ENCODE measurements around the gene EYA3. TPM values are rescaled to one million over a fixed set of nuclear protein-coding genes. Genes with fewer than 3 reads are reported as not detected.

EYA3 gene
- polyA plus RNA-seq, 3 donors = 51.8 to 56.4 (median 54.6) TPM

DNA sequence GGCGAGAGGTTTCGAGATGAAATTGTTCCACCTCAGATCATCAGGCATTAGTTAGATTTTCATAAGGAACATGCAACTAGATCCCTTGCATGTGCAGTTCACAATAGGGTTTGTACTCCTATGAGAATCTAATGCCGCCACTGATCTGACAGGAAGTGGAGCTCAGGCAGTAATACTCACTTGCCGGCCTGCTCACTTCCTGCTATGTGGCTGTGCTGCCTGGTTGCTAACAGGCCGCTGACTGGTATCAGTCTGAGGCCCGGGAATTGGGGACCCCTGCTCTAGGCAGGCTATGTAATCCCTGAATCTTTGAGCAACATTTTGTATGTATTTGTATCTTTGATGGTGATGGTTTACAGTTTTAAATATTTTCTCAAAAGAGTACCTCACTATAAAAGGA is 96.1 kb downstream of the EYA3 start:
- no peak for DNase-seq (ENCODE audit: extremely low read depth in 1 of 11, low read depth in 9 of 11, low spot score in 4 of 11)

DNA sequence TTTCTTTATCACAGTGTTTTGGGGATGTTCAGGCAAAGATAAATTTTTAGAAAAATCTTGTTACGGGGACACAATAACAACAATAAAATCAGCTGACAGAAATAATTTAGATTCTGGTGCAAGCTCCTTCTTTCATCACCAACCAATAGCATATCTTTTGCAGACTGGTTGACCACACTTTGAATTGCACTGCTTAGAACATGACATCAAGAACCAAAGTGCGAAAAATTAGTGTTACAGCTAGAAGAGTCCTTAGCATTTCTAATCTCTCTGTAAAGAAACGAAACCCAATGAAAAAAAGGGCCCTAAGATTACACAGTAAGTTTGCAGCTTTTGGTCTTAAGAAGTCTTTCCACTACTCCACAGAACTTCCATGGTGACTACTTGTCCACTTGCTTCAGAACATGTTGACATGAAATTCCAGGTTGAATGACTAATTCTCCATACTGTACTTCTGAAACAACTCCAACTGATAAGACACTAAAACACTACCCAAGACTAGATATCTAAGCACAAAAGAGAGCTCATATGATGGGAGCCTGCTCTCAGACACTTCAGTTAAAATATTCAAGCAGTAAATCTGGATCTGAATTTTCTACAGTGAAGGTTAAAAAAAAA is 97.4 kb downstream of the EYA3 start:
- no peak for DNase-seq (ENCODE audit: extremely low read depth in 1 of 11, low read depth in 9 of 11, low spot score in 4 of 11)

DNA sequence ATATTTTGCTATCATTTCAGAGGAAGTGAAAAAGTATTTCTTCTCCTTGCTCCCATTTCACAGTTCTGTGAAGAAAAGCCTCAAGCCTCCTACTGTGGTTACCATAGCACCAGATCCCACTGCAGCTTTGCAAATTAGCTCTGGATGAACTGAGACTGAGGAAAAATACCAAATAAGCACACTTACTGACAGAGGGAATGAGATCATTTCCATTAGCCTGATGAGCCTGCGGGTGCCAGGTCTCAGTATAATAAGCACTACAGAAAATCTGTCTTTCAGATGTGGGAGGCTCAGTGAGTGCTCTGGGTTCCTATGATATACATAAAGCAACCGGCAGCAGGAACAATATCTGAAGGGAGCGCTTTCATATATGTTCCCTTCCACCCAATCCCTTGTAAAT is 107.3 kb downstream of the EYA3 start:
- DNase-seq (ENCODE audit: extremely low read depth in 1 of 11, low read depth in 9 of 11, low spot score in 4 of 11) = no peak

DNA sequence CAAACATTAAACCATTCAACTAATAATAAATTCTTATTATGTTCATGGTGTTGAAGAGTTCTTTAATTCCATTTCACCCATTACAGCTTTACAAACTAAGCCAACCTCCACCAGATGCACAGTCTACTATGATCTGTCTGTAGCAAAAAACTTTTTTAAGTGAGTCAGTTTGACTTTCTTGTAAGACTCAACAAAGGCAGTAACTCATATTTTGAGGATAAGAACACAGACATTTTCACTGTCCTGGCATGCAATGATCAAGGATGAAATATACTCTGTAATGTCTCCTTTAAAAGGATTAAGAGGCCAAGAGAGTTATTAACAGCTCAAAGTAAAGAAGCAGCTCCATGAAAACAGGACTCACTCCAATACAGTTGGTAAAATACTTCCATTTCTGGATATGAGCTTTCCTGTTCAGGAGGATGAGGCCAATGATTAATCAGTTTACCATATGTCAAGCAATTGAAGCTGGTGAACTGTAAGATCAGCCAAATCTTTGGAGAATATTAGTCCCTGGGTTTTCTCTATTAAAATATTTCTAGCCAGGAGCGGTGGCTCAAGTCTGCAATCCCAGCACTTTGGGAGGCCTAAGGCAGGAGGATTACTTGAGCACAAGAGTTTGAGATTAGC is 108.1 kb downstream of the EYA3 start:
- no peak for DNase-seq (ENCODE audit: extremely low read depth in 1 of 11, low read depth in 9 of 11, low spot score in 4 of 11)

DNA sequence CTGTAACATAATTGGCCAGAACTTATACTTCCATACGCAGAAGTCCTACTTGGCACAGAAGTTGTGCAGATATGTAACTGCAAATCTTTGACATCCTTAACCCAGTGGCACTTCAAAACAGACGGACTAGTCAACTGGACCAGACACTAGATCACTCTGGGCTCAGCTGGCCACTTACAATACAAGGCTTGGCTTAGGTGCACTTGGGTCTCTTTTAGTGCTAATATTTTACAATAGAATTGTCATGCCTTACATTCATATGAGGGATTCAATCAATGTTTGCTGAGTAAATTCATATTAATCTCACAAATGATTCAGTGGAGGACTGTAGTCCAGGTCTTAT is 108.6 kb downstream of the EYA3 start:
- no peak for DNase-seq (ENCODE audit: extremely low read depth in 1 of 11, low read depth in 9 of 11, low spot score in 4 of 11)

DNA sequence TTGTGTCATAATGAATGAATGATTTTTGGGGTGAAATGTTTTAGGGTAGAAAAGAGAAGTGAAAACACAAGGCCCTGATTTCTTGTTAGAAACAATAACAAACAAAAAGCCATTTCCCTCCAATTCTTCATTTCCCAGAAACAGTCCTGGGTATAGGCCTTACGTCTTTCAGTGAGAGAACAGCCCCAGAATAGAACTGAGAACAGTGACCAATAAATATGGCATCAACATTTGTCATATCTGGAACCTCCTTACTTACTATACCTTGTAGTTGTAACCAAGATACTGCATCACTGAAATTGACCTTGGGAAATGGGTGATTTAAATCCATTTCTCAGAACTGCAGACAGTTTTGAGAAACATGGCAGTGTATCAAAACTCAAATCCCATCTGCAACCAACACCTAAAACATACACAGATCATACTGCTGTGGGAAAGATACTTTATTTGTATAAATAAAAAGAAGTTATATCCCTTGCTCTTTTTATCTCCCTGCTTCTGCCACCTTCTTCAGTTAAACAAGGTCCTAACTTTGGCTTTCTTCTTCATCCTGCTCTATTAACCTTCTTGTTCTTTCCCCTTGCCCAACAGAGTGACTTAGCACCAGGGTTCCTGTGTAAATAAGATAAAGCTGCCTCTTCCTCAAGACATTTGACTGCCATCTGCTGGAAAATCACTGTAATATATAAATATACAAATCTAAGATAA is 109.1 kb downstream of the EYA3 start:
- peak in 7 of 11 donors; percentile 8 to 30 (median 23) for DNase-seq (ENCODE audit: extremely low read depth in 1 of 11, low read depth in 9 of 11, low spot score in 4 of 11)

DNA sequence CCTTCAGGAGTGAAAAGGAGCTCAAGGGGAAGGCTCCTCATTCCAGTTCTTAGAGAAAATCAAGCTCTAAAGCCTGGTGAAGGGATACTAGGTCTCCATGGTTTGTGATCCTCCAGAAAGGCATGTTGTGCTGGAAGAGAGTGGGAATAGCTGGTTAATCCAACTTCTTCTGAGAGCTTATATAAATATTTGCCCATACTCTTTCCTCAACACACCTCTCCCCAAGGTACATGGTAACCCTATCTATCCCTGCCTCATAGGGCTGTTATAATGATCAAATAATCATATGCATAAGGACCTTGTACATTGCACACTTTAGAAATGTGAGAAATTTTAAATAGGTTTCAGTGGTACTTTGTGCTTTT is 114.0 kb downstream of the EYA3 start:
- no peak for DNase-seq (ENCODE audit: extremely low read depth in 1 of 11, low read depth in 9 of 11, low spot score in 4 of 11)

DNA sequence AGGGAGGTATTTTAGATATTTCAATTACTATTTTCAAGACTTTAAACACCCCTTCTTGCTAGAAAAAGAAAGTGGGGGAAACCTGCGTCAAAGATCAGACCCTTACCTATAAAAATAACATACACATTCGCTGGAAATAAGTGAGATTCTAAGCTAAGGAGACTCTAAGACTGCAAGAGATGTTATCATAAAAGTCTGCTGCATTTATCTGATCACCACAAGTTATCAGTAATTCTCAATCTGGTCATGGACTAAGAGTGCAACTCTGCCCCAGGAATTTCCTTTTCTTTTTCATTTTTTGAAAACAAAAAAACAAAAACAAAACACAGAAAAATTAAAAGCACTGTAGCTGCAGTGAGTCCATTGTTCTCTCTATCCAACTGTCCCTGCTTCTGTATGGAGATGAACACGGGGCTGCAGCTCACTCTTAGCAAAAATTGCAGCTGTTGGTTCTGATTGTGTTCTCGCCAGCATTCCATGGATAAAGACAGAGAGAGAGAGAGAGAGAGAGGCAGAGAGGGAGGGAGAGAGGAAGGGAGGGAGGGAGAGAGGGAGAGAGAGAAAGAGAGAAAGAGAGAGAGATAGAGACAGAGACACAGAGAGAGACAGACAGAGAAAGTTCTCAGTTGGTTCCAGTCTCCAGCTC is 114.5 kb downstream of the EYA3 start:
- no peak for DNase-seq (ENCODE audit: extremely low read depth in 1 of 11, low read depth in 9 of 11, low spot score in 4 of 11)

DNA sequence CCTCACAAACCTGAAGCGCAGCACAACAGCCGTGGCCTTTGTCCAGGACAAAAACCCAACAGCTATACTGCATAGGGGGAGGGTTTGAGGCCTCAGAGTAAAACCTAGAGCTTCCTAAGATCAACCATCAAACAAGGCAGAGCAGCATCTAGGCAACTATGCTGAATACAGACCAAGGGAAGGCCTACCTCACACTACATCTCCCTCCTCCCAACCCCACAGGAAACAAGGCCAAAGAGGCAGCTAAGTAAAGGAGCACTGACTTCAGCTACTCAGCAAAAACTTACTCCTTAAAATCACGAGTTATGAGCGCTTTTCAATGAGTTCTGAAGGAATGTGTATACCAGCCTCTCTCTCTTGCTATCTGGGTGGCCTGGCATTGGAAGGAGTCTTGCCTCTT is 116.3 kb downstream of the EYA3 start:
- DNase-seq (ENCODE audit: extremely low read depth in 1 of 11, low read depth in 9 of 11, low spot score in 4 of 11) = no peak

DNA sequence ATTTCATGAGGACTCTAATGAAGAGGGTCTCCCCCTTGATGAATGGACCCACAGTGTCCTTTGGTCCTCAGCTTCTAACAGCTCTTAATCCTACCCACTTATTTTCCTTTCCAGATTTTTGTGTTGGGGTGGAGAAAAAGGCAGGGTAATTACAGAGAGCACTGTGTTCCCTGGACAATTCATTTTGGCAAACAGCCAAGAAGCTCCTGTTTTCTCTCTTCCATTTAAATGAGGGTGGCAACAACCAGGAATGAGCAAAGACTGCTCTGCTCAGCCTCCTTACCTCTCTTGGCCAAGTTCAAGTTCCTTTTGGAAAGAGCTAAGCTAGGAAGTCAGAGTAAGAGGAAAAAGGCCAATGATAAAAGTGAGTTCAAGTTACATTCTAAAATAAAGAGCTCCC is 116.7 kb downstream of the EYA3 start:
- DNase-seq (ENCODE audit: extremely low read depth in 1 of 11, low read depth in 9 of 11, low spot score in 4 of 11) = no peak

DNA sequence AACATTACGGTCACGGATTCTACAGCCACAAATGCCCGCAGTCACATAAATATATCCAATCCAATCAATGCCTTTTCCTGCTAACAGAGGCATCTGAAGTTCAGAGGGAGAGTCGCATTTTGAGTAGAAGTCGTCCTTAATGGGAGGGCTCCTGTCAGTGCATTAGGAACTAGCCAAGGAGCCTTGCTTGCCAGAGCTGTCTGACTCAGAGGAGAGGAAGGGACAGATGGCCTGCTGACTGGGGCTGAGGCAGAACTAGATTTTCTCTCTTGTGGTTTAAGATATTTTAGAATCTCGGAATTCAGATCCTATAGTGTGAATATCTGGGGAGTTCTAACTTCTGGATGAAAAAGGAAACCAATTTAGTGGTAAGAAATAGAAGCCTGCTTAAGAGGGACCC is 118.0 kb downstream of the EYA3 start:
- no peak for DNase-seq (ENCODE audit: extremely low read depth in 1 of 11, low read depth in 9 of 11, low spot score in 4 of 11)

DNA sequence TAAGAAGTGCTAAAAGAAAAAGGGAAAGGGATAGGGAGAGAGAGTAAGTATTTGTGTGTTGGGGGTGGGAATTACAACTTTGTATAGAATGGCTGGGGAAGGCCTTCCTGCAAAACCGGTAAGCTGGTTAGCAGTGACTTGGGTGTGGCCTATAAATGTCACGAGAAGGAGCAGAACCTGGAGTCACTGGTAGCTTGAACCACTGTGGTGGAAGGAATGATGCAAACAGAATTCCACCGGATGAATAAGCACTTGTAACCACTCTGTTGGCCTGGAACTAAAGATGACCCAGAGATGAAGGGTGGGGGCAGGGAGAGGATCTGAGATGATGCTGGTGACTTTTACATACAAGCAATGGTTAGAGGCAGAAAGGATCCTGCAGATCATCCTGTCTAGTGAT is 119.7 kb downstream of the EYA3 start:
- no peak for DNase-seq (ENCODE audit: extremely low read depth in 1 of 11, low read depth in 9 of 11, low spot score in 4 of 11)

DNA sequence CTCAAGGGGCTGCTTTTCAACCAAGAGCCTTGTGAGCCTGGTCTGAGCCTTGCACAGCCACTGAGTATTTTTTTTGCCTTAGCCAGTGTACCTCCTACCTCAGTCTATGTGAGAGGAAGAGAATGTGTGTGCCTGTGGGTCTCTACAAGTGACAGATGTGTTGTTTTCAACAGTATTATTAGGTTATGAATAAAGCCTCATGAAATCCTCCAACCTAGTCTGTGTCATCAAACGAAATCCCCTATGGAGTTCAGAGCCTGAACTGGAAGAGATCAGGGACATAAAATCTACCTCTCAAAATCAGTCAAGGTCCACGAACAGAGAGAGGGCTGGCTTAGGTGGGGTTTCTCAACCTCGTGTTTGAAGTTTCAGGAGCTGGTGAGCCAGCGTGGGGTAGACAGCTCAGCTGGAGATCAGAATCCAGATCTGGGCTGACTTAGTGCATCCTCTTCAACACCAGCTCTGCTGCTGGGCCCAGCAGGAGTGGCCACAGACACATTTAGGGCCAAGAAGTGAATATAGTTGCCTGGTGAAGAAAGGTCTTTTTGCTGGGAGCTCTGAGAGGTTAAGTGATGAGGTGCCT is 120.4 kb downstream of the EYA3 start:
- no peak for DNase-seq (ENCODE audit: extremely low read depth in 1 of 11, low read depth in 9 of 11, low spot score in 4 of 11)

DNA sequence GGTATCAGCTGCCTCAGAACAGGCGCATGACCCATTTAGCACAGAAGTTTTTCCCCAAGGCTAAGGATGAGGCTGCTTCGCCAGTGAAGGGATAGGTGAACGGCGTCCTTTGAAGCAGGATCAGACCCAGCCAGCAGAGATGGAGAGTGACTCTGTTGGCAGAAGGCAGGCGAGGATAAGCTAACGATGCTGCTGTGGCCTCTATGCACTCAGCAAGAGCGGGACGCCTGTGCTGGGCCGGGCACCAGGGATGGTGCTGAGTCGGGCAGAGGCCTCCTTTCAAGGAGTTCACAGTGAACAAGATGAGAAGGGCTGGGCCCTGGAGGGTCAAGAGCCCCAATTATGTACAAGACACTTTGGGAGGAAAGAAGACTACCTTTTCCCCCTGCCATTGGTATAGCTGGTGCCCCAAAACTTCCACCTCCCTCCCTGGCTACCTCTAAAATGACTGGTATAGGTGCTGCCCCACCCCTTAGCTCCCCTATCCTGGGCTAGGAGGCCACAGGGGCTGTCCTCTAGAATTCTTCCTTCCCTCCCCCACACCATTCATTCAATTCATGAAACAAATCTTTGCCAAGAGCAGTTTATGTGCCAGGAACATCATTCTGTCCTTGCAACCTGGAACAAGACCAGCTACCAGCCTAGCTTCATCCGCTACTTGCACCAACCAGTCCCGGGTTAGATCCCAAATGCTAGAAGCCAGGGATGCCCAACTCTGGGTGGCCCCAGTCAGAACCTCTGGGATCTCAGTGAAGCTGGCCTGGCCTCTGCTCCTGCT is 121.1 kb downstream of the EYA3 start:
- no peak for DNase-seq (ENCODE audit: extremely low read depth in 1 of 11, low read depth in 9 of 11, low spot score in 4 of 11)

DNA sequence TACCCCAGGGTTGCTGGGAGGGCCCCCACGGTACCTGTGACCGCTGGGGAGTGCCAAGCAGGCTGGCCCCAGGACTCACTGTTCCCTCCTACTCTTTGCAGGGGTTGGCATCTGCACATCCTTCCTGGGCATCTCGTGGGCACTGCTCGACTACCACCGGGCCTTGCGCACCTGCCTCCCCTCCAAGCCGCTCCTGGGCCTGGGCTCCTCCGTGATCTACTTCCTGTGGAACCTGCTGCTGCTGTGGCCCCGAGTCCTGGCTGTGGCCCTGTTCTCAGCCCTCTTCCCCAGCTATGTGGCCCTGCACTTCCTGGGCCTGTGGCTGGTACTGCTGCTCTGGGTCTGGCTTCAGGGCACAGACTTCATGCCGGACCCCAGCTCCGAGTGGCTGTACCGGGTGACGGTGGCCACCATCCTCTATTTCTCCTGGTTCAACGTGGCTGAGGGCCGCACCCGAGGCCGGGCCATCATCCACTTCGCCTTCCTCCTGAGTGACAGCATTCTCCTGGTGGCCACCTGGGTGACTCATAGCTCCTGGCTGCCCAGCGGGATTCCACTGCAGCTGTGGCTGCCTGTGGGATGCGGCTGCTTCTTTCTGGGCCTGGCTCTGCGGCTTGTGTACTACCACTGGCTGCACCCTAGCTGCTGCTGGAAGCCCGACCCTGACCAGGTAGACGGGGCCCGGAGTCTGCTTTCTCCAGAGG is 121.9 kb downstream of the EYA3 start:
- no peak for DNase-seq (ENCODE audit: extremely low read depth in 1 of 11, low read depth in 9 of 11, low spot score in 4 of 11)

DNA sequence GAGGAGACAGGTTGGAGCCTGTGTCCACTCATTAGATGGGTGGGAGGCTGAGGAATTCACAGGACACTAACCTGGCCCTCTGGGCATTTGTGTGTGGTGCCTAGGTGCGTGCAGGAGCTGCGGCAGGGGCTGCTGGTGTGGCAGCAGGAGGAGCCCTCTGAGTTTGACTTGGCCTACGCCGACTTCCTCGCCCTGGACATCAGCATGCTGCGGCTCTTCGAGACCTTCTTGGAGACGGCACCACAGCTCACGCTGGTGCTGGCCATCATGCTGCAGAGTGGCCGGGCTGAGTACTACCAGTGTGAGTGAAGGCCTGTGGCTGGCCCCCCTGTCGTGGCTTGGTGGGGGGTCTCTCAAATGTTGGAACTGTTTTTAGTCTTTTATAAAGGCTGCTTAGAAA is 125.0 kb downstream of the EYA3 start:
- no peak for DNase-seq (ENCODE audit: extremely low read depth in 1 of 11, low read depth in 9 of 11, low spot score in 4 of 11)

DNA sequence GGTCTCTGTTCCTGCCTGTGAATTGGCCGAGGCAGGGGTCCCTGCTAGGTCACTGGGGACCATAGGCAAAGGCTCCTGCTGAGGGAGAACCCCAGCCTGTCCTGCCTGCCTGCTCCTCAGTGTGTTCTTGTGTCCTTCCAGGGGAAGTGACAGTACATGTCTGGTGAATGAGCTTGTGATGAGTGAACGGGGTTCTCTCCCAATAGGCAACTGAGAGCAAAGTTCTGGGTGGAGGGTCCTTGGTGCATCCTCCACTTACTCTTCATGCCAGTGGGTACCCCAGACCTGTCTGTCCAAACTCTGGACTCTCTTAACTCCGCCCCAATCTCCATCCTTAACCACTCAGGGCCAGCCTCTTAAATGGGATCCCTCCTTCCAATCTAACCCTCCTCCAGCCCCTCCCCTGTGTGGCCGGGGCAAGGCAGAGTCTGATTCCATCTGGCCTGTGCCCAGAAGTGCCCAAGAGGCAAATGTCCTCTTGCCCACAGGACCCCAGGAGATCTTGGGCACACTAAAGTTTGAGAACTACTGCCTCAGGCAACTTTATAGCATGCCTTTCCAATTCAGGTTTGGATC is 126.7 kb downstream of the EYA3 start:
- no peak for DNase-seq (ENCODE audit: extremely low read depth in 1 of 11, low read depth in 9 of 11, low spot score in 4 of 11)

Data from renal cortex interstitium (tissue), 11 donors.